ENCODE results near the gene FARS2. TPM values are rescaled to one million over a fixed set of nuclear protein-coding genes. Genes with fewer than 3 reads are reported as not detected.

Gene FARS2
- total and polyA plus RNA-seq, 4 donors, result 16.6 to 29.0 (median 21.1) TPM

- Histone ChIP-seq H3K4me3 (ENCODE audit: low read depth, low read length) (no peak overlapping the region), H3K4me1 (ENCODE audit: control insufficient read depth, insufficient read depth, low read length) (no peaks in the 10 kb centered on the region), H3K27ac (ENCODE audit: low read depth, low read length) (no peak overlapping the region), H3K9me3 (ENCODE audit: control insufficient read depth, insufficient read depth, low read length) (no peaks in the 10 kb centered on the region), H3K27me3 (ENCODE audit: control insufficient read depth, insufficient read depth, low read length) (no peaks in the 10 kb centered on the region), H3K36me3 (ENCODE audit: control insufficient read depth, insufficient read depth, low read length) (no peaks in the 10 kb centered on the region)
- no peak for DNase-seq (ENCODE audit: low read depth in 4 of 6, low spot score in 6 of 6)
- 93% methylated on average over 1 of the region's 1 CpG for WGBS (ENCODE audit: insufficient coverage)
These were observed 30.8 kb downstream of the FARS2 start for GRCh38 chr6:5292154-5292553.

GRCh38 chr6:5293692-5294091 lies 32.4 kb downstream of the FARS2 start:
- DNase-seq (ENCODE audit: low read depth in 4 of 6, low spot score in 6 of 6), result no peak
- H3K27ac ChIP-seq (ENCODE audit: low read depth, low read length), result no peak overlapping the region
- no peaks in the 10 kb centered on the region for H3K4me1 ChIP-seq (ENCODE audit: control insufficient read depth, insufficient read depth, low read length)
- WGBS (ENCODE audit: insufficient coverage), result no CpG with 5 or more reads among the region's 2 CpGs
- no peaks in the 10 kb centered on the region for H3K36me3 ChIP-seq (ENCODE audit: control insufficient read depth, insufficient read depth, low read length)
- H3K4me3 ChIP-seq (ENCODE audit: low read depth, low read length), result no peak overlapping the region
- H3K9me3 ChIP-seq (ENCODE audit: control insufficient read depth, insufficient read depth, low read length), result no peaks in the 10 kb centered on the region
- H3K27me3 ChIP-seq (ENCODE audit: control insufficient read depth, insufficient read depth, low read length), result no peaks in the 10 kb centered on the region

- Histone ChIP-seq H3K4me3 (ENCODE audit: low read depth, low read length) (no peak overlapping the region), H3K9me3 (ENCODE audit: control insufficient read depth, insufficient read depth, low read length) (no peaks in the 10 kb centered on the region), H3K4me1 (ENCODE audit: control insufficient read depth, insufficient read depth, low read length) (no peaks in the 10 kb centered on the region), H3K36me3 (ENCODE audit: control insufficient read depth, insufficient read depth, low read length) (no peaks in the 10 kb centered on the region), H3K27ac (ENCODE audit: low read depth, low read length) (no peak overlapping the region), H3K27me3 (ENCODE audit: control insufficient read depth, insufficient read depth, low read length) (no peaks in the 10 kb centered on the region)
- DNase-seq (ENCODE audit: low read depth in 4 of 6, low spot score in 6 of 6), result no peak
- WGBS (ENCODE audit: insufficient coverage), result 82% methylated on average over 3 of the region's 11 CpGs
These were observed 33.3 kb downstream of the FARS2 start for GRCh38 chr6:5294392-5295211.

GRCh38 chr6:5295623-5296022 lies 34.3 kb downstream of the FARS2 start:
- no peaks in the 10 kb centered on the region for H3K9me3 ChIP-seq (ENCODE audit: control insufficient read depth, insufficient read depth, low read length)
- 66% methylated on average over 3 of the region's 7 CpGs for WGBS (ENCODE audit: insufficient coverage)
- H3K27ac ChIP-seq (ENCODE audit: low read depth, low read length), result no peak overlapping the region
- no peaks in the 10 kb centered on the region for H3K4me1 ChIP-seq (ENCODE audit: control insufficient read depth, insufficient read depth, low read length)
- no peaks in the 10 kb centered on the region for H3K36me3 ChIP-seq (ENCODE audit: control insufficient read depth, insufficient read depth, low read length)
- no peaks in the 10 kb centered on the region for H3K27me3 ChIP-seq (ENCODE audit: control insufficient read depth, insufficient read depth, low read length)
- peak in 2 of 6 donors; percentile 23 to 79 for DNase-seq (ENCODE audit: low read depth in 4 of 6, low spot score in 6 of 6)
- H3K4me3 ChIP-seq (ENCODE audit: low read depth, low read length), result no peak overlapping the region

GRCh38 chr6:5300206-5300764 lies 39.0 kb downstream of the FARS2 start:
- DNase-seq (ENCODE audit: low read depth in 4 of 6, low spot score in 6 of 6), result no peak
- H3K4me1 ChIP-seq (ENCODE audit: control insufficient read depth, insufficient read depth, low read length), result peaks cover 8% of the 10 kb centered on the region
- no peak overlapping the region for H3K27ac ChIP-seq (ENCODE audit: low read depth, low read length)
- no peak overlapping the region for H3K4me3 ChIP-seq (ENCODE audit: low read depth, low read length)
- no peaks in the 10 kb centered on the region for H3K27me3 ChIP-seq (ENCODE audit: control insufficient read depth, insufficient read depth, low read length)
- no CpG with 5 or more reads among the region's 1 CpG for WGBS (ENCODE audit: insufficient coverage)
- H3K36me3 ChIP-seq (ENCODE audit: control insufficient read depth, insufficient read depth, low read length), result no peaks in the 10 kb centered on the region
- no peaks in the 10 kb centered on the region for H3K9me3 ChIP-seq (ENCODE audit: control insufficient read depth, insufficient read depth, low read length)

GRCh38 chr6:5302220-5302946 lies 41.1 kb downstream of the FARS2 start:
- H3K9me3 ChIP-seq (ENCODE audit: control insufficient read depth, insufficient read depth, low read length), result no peaks in the 10 kb centered on the region
- H3K36me3 ChIP-seq (ENCODE audit: control insufficient read depth, insufficient read depth, low read length), result no peaks in the 10 kb centered on the region
- H3K4me1 ChIP-seq (ENCODE audit: control insufficient read depth, insufficient read depth, low read length), result peaks cover 8% of the 10 kb centered on the region
- 68% methylated on average over 9 of the region's 10 CpGs for WGBS (ENCODE audit: insufficient coverage)
- H3K27me3 ChIP-seq (ENCODE audit: control insufficient read depth, insufficient read depth, low read length), result no peaks in the 10 kb centered on the region
- peak in 1 of 6 donors; percentile 21 for DNase-seq (ENCODE audit: low read depth in 4 of 6, low spot score in 6 of 6)
- no peak overlapping the region for H3K27ac ChIP-seq (ENCODE audit: low read depth, low read length)
- H3K4me3 ChIP-seq (ENCODE audit: low read depth, low read length), result no peak overlapping the region

GRCh38 chr6:5302995-5303622 lies 41.8 kb downstream of the FARS2 start:
- Histone ChIP-seq H3K4me3 (ENCODE audit: low read depth, low read length) (no peak overlapping the region), H3K9me3 (ENCODE audit: control insufficient read depth, insufficient read depth, low read length) (no peaks in the 10 kb centered on the region), H3K36me3 (ENCODE audit: control insufficient read depth, insufficient read depth, low read length) (no peaks in the 10 kb centered on the region), H3K27ac (ENCODE audit: low read depth, low read length) (no peak overlapping the region), H3K27me3 (ENCODE audit: control insufficient read depth, insufficient read depth, low read length) (no peaks in the 10 kb centered on the region), H3K4me1 (ENCODE audit: control insufficient read depth, insufficient read depth, low read length) (peaks cover 8% of the 10 kb centered on the region)
- peak in 1 of 6 donors; percentile 58 for DNase-seq (ENCODE audit: low read depth in 4 of 6, low spot score in 6 of 6)
- 30% methylated on average over 9 of the region's 10 CpGs for WGBS (ENCODE audit: insufficient coverage)

GRCh38 chr6:5303682-5304081 lies 42.4 kb downstream of the FARS2 start:
- 67% methylated on average over 6 of the region's 8 CpGs for WGBS (ENCODE audit: insufficient coverage)
- Histone ChIP-seq H3K27ac (ENCODE audit: low read depth, low read length) (no peak overlapping the region), H3K4me3 (ENCODE audit: low read depth, low read length) (no peak overlapping the region), H3K9me3 (ENCODE audit: control insufficient read depth, insufficient read depth, low read length) (no peaks in the 10 kb centered on the region), H3K36me3 (ENCODE audit: control insufficient read depth, insufficient read depth, low read length) (no peaks in the 10 kb centered on the region), H3K27me3 (ENCODE audit: control insufficient read depth, insufficient read depth, low read length) (no peaks in the 10 kb centered on the region), H3K4me1 (ENCODE audit: control insufficient read depth, insufficient read depth, low read length) (peaks cover 8% of the 10 kb centered on the region)
- DNase-seq (ENCODE audit: low read depth in 4 of 6, low spot score in 6 of 6), result peak in 1 of 6 donors; percentile 71

- H3K4me3 ChIP-seq (ENCODE audit: low read depth, low read length), result no peak overlapping the region
- WGBS (ENCODE audit: insufficient coverage), result 35% methylated on average over 2 of the region's 5 CpGs
- no peaks in the 10 kb centered on the region for H3K36me3 ChIP-seq (ENCODE audit: control insufficient read depth, insufficient read depth, low read length)
- no peaks in the 10 kb centered on the region for H3K27me3 ChIP-seq (ENCODE audit: control insufficient read depth, insufficient read depth, low read length)
- H3K9me3 ChIP-seq (ENCODE audit: control insufficient read depth, insufficient read depth, low read length), result no peaks in the 10 kb centered on the region
- H3K27ac ChIP-seq (ENCODE audit: low read depth, low read length), result no peak overlapping the region
- DNase-seq (ENCODE audit: low read depth in 4 of 6, low spot score in 6 of 6), result peak in 1 of 6 donors; percentile 82
- H3K4me1 ChIP-seq (ENCODE audit: control insufficient read depth, insufficient read depth, low read length), result peaks cover 8% of the 10 kb centered on the region
These were observed 44.8 kb downstream of the FARS2 start for GRCh38 chr6:5305968-5306626.
